Germinal center (tissue), 1 donor: Measurements from ENCODE around the gene COL23A1.
A peak's percentile ranks its signal among the peaks of the same experiment; 100 is the strongest.

Experiments
- DNase-seq: peaks from one replicate; pipeline ENCODE4 v3.0.0; 2012; ENCODE audit warnings: mixed read lengths, low spot score

COL23A1 gene

GRCh38 chr5:178474562-178475184 is 115.5 kb downstream of the COL23A1 start:
- DNase-seq: no peak

GRCh38 chr5:178473854-178474253 is 116.3 kb downstream of the COL23A1 start:
- DNase-seq: no peak

- no peak for DNase-seq
Measured at GRCh38 chr5:178472138-178472537, 118.1 kb downstream of the COL23A1 start.

GRCh38 chr5:178471711-178472110 is 118.5 kb downstream of the COL23A1 start:
- no peak for DNase-seq

GRCh38 chr5:178470760-178471025 is 119.5 kb downstream of the COL23A1 start:
- no peak for DNase-seq

- DNase-seq: no peak
Measured at GRCh38 chr5:178469975-178470759, 120.0 kb downstream of the COL23A1 start.

- DNase-seq: no peak
Measured at GRCh38 chr5:178469011-178469974, 120.9 kb downstream of the COL23A1 start.

- DNase-seq: no peak
Measured at GRCh38 chr5:178468196-178468685, 122.0 kb downstream of the COL23A1 start.

GRCh38 chr5:178467568-178468195 is 122.5 kb downstream of the COL23A1 start:
- no peak for DNase-seq

- no peak for DNase-seq
Measured at GRCh38 chr5:178467205-178467567, 123.0 kb downstream of the COL23A1 start.

- DNase-seq: no peak
Measured at GRCh38 chr5:178466342-178466741, 123.9 kb downstream of the COL23A1 start.

GRCh38 chr5:178465861-178466288 is 124.3 kb downstream of the COL23A1 start:
- no peak for DNase-seq

- DNase-seq: no peak
Measured at GRCh38 chr5:178465228-178465860, 124.8 kb downstream of the COL23A1 start.

- DNase-seq: no peak
Measured at GRCh38 chr5:178464431-178465048, 125.7 kb downstream of the COL23A1 start.

- no peak for DNase-seq
Measured at GRCh38 chr5:178463321-178464155, 126.7 kb downstream of the COL23A1 start.

GRCh38 chr5:178462816-178463215 is 127.4 kb downstream of the COL23A1 start:
- no peak for DNase-seq

- DNase-seq: no peak
Measured at GRCh38 chr5:178462076-178462475, 128.1 kb downstream of the COL23A1 start.

GRCh38 chr5:178461004-178461730 is 129.0 kb downstream of the COL23A1 start:
- DNase-seq: peak; percentile 69

- DNase-seq: no peak
Measured at GRCh38 chr5:178460598-178460997, 129.6 kb downstream of the COL23A1 start.

GRCh38 chr5:178460174-178460573 is 130.0 kb downstream of the COL23A1 start:
- no peak for DNase-seq
